B cell (primary cell): ENCODE data around the gene SUSD2. TPM values are rescaled to one million over a fixed set of nuclear protein-coding genes. Genes with fewer than 3 reads are reported as not detected.

Source experiments
- ATAC-seq: fragments of 200-7000 bp; cut with Tn5 transposase; one replicate; pipeline ENCODE4 v1.10.0; 2021; ENCODE audit warnings: low read depth, mild to moderate bottlenecking, moderate number of reproducible peaks, moderate library complexity
- CTCF ChIA-PET: fragments of 350-600 bp; sonication (Branson Sonifier 250); formaldehyde crosslinking; loops from one replicate; lab custom pipeline; 2021; ENCODE audit warnings: antibody characterized with exemption, inconsistent platforms; lab: Charles Lee
- POLR2A ChIA-PET: fragments of 350-600 bp; sonication (Branson Sonifier 250); formaldehyde crosslinking; loops from one replicate; lab custom pipeline; 2021; ENCODE audit warnings: antibody characterized with exemption; lab: Charles Lee
- DNase-seq: peaks from one replicate; pipeline ENCODE4 v3.0.0; 2013
- H2AFZ ChIP-seq: 2 replicates; pipeline ENCODE4 v1.6.1; 2012; ENCODE audit warnings: mild to moderate bottlenecking, low read depth, low read length; ENCODE audit not compliant: insufficient read depth, poor library complexity, severe bottlenecking
- H3K27ac ChIP-seq, 2 donors: 1 replicate in 1 of 2; 2 replicates in 1 of 2; pipeline ENCODE4 v1.5.1; 2012 to 2013; ENCODE audit warnings: low read length in 2 of 2, mild to moderate bottlenecking in 2 of 2, moderate library complexity in 1 of 2
- H3K27me3 ChIP-seq, 4 experiments: fragments of 200-600 bp in 1 of 4; sonication (generic) in 1 of 4; replicated peaks in 1 of 4; 1 replicate in 2 of 4; 2 replicates in 2 of 4; pipeline versions ENCODE4 v1.6.1 to v1.7.0; 2013 to 2016; ENCODE audit warnings: low read length in 3 of 4, mild to moderate bottlenecking in 2 of 4, mixed read lengths in 1 of 4, moderate library complexity in 1 of 4; ENCODE audit not compliant: insufficient read depth in 4 of 4, control insufficient read depth in 3 of 4; ENCODE audit errors: control extremely low read depth in 1 of 4
- H3K36me3 ChIP-seq, 2 experiments: replicated peaks in 1 of 2; 1 replicate in 1 of 2; 2 replicates in 1 of 2; pipeline versions ENCODE4 v1.6.1 to v1.7.1; 2013; ENCODE audit warnings: low read length in 1 of 2; ENCODE audit not compliant: insufficient read depth in 2 of 2, control insufficient read depth in 1 of 2; ENCODE audit errors: control extremely low read depth in 1 of 2, extremely low read depth in 1 of 2
- H3K4me1 ChIP-seq, 2 donors: fragments of 200-600 bp in 1 of 2; sonication (generic) in 1 of 2; 1 replicate in 1 of 2; 2 replicates in 1 of 2; pipeline versions ENCODE4 v1.5.1 to v1.6.1; 2013 to 2017; ENCODE audit warnings: low read length in 2 of 2; ENCODE audit not compliant: control insufficient read depth in 2 of 2, insufficient read depth in 2 of 2
- H3K4me2 ChIP-seq: replicated peaks from 2 replicates; pipeline ENCODE3; 2012; ENCODE audit warnings: mild to moderate bottlenecking, low read depth, low read length; ENCODE audit not compliant: poor library complexity, severe bottlenecking
- H3K4me3 ChIP-seq, 5 experiments: fragments of 200-600 bp in 1 of 5; sonication (generic) in 1 of 5; 1 replicate in 3 of 5; 2 replicates in 2 of 5; pipeline versions ENCODE4 v1.5.1 to v1.7.0; 2011 to 2016; ENCODE audit warnings: low read length in 4 of 5, mild to moderate bottlenecking in 4 of 5, low read depth in 2 of 5, control low read depth in 1 of 5, moderate library complexity in 1 of 5; ENCODE audit not compliant: insufficient read depth in 1 of 5; ENCODE audit errors: control extremely low read depth in 1 of 5, extremely low read depth in 1 of 5
- H3K79me2 ChIP-seq: fragments of 200-600 bp; sonication (generic); one replicate; pipeline ENCODE4 v1.6.0; 2016; ENCODE audit warnings: low read length; ENCODE audit not compliant: control insufficient read depth, insufficient read depth
- H3K9ac ChIP-seq: fragments of 200-600 bp; sonication (generic); 2 replicates; pipeline ENCODE4 v1.6.1; 2017; ENCODE audit warnings: mild to moderate bottlenecking, low read length, moderate library complexity
- H3K9me3 ChIP-seq, 3 donors: one replicate each; pipeline versions ENCODE4 v1.6.1 to v1.7.1; 2013; ENCODE audit warnings: low read length in 2 of 3; ENCODE audit not compliant: control insufficient read depth in 2 of 3, insufficient read depth in 1 of 3; ENCODE audit errors: control extremely low read depth in 1 of 3
- H4K20me1 ChIP-seq: 2 replicates; pipeline ENCODE4 v1.6.0; 2012; ENCODE audit warnings: mild to moderate bottlenecking, low read length; ENCODE audit not compliant: insufficient read depth, control insufficient read depth, poor library complexity, severe bottlenecking
- H3K27ac Mint-ChIP-seq: one replicate; pipeline ENCODE4 v1.8.0; 2021; ENCODE audit warnings: mixed read lengths
- H3K27me3 Mint-ChIP-seq: one replicate; pipeline ENCODE4 v1.8.0; 2021; ENCODE audit warnings: mixed read lengths
- H3K4me1 Mint-ChIP-seq: one replicate; pipeline ENCODE4 v1.8.0; 2021; ENCODE audit warnings: mixed read lengths
- H3K4me3 Mint-ChIP-seq: one replicate; pipeline ENCODE4 v1.8.0; 2021; ENCODE audit warnings: mixed read lengths
- H3K9me3 Mint-ChIP-seq: one replicate; pipeline ENCODE4 v1.8.0; 2022; ENCODE audit warnings: mixed read lengths; ENCODE audit not compliant: insufficient read depth
- CTCF ChIP-seq: fragments of 200-600 bp; IDR thresholded peaks from one replicate; pipeline ENCODE4 v1.8.0; 2022; ENCODE audit warnings: antibody characterized with exemption, mild to moderate bottlenecking
- EZH2 ChIP-seq: IDR thresholded peaks from 2 replicates; pipeline ENCODE4 v1.6.1; 2012; ENCODE audit warnings: borderline replicate concordance, low read depth, mild to moderate bottlenecking, moderate library complexity, low read length; ENCODE audit not compliant: insufficient read depth, poor library complexity, severe bottlenecking
- WGBS: methylation state at CpG from one replicate; pipeline ENCODE4 v1.1.5; 2013; ENCODE audit warnings: missing lambda C conversion rate; ENCODE audit not compliant: insufficient coverage; 5-methylcytosine and 5-hydroxymethylcytosine counted together
- intact Hi-C: fragments of 100-400 bp; cut with micrococcal nuclease; formaldehyde crosslinking; loops from one replicate; pipeline ENCODE4 v1.10.0; 2022
- polyA plus RNA-seq: library from polyadenylated mRNA; depleted of rRNA; stranded (reverse); fragments of >200 nt; gene quantifications from 2 replicates; pipeline ENCODE4 v1.2.3, GENCODE V29; 2012
- total RNA-seq, 2 donors: library from RNA; stranded (reverse); fragments of 120-200 nt in 1 of 2; gene quantifications; 1 replicate in 1 of 2; 2 replicates in 1 of 2; pipeline versions ENCODE4 v1.2.3 to v1.2.4, GENCODE V29; 2013 to 2022

The SUSD2 gene
- total and polyA plus RNA-seq, 2 donors (not counting 1 experiment from before 2014, with no cell fraction given): 0.30 to 0.48 TPM

GRCh38 chr22:24171822-24172221 is 9.5 kb upstream of the SUSD2 start:
- Histone ChIP-seq H3K9ac (no peak overlapping the region), H3K4me1 (no peaks in the 10 kb centered on the region), H3K79me2 (no peaks in the 10 kb centered on the region), H3K27me3 (no peaks in the 10 kb centered on the region), H3K36me3 (peaks cover 0 to 88% of the 10 kb centered on the region in 2 experiments), H3K27ac (no peak overlapping the region), H3K9me3 (no peaks in the 10 kb centered on the region), H3K4me2 (no peak overlapping the region), H3K4me3 (no peak overlapping the region), H2AFZ (no peak overlapping the region), H4K20me1 (peaks cover 26% of the 10 kb centered on the region)
- ChIA-PET POLR2A (no interaction called here), CTCF (interaction anchor here (0.8 to 1.1 kb wide), 2 partner anchors 15 to 65 kb away, joined by 3 read pairs; no protein-coding TSS in a partner anchor)
- TF ChIP-seq EZH2: no peak
- no peak for TF ChIP-seq CTCF
- Mint-ChIP-seq H3K27ac (no peak overlapping the region), H3K9me3 (no peaks in the 10 kb centered on the region), H3K4me1 (no peaks in the 10 kb centered on the region), H3K4me3 (no peak overlapping the region), H3K27me3 (no peaks in the 10 kb centered on the region)
- DNase-seq (no peak), ATAC-seq (no peak)
- 97% methylated on average over 5 of the region's 12 CpGs for WGBS
- intact Hi-C loops: no loop called here

DNA sequence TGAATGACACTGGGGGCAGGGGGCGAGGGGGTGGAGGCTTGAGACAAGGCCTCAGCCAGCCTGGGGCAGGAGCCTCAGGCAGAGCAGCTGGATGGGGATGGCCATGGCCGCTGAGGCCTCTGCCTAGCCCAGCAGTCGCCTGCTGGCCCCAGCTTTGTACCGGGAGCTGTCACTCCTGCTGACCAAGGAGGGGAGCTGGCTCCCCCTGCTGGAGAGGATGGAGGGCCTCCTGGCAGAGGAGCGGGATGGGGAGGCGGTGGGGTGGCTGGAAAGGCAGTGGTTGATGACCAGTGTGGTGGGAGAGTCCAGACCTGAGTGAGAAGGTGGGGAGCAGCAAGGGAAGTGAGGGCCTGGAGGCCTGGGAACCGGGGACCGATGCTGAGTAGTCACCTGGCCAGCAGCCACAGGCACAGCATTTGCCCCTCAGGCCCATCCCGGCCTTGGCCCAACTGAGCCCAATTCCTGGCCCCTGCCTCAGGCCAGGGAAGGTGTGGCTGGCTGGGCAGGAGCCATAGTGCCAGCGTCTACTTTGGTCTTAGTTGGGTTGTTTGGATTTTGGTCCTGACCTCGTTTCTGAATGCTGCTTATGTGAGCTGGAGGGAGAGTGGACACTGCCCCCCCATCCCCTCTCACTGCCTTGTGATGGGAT is 6.0 kb upstream of the SUSD2 start:
- no peaks in the 10 kb centered on the region for H3K9me3 Mint-ChIP-seq
- CTCF ChIA-PET: interaction anchor here (0.6 to 5.0 kb wide), 25 partner anchors 10 to 220 kb away, joined by 3 to 84 read pairs (median 5); partner anchors contain the start of gene CABIN1
- WGBS: 82% methylated on average over 9 of the region's 11 CpGs
- DNase-seq (peak; percentile 69), ATAC-seq (peak; percentile 73)
- H3K27ac Mint-ChIP-seq: peak overlapping the region; percentile 67
- POLR2A ChIA-PET: interaction anchor here (1.1 to 1.4 kb wide), 2 partner anchors 20 to 42 kb away, joined by 4 to 5 read pairs; no protein-coding TSS in a partner anchor
- Histone ChIP-seq H3K9me3 (no peaks in the 10 kb centered on the region), H3K79me2 (no peaks in the 10 kb centered on the region), H3K36me3 (peaks cover 0 to 69% of the 10 kb centered on the region in 2 experiments), H3K4me2 (no peak overlapping the region), H3K27ac (no peak overlapping the region), H3K9ac (no peak overlapping the region), H3K4me1 (no peaks in the 10 kb centered on the region), H3K27me3 (no peaks in the 10 kb centered on the region), H2AFZ (no peak overlapping the region), H4K20me1 (peaks cover 12% of the 10 kb centered on the region), H3K4me3 (no peak overlapping the region)
- intact Hi-C loops: loop anchor here (5.0 kb wide), 2 partner anchors 193 to 313 kb away; partner anchors contain the start of gene GSTT2
- no peaks in the 10 kb centered on the region for H3K27me3 Mint-ChIP-seq
- no peak overlapping the region for H3K4me3 Mint-ChIP-seq
- H3K4me1 Mint-ChIP-seq: no peaks in the 10 kb centered on the region
- TF ChIP-seq CTCF (peak; percentile 71), EZH2 (no peak)
